Tibial nerve (tissue), 4 donors: ENCODE data around the gene CNTNAP5. TPM values are rescaled to one million over a fixed set of nuclear protein-coding genes. Genes with fewer than 3 reads are reported as not detected.

Experiments
- DNase-seq, 2 donors: peaks; one replicate each; pipeline ENCODE4 v3.0.0-alpha.2; 2019; ENCODE audit warnings: low spot score in 2 of 2
- H3K27ac ChIP-seq, 4 donors: fragments of 200-600 bp; sonication (generic) in 3 of 4; one replicate each; pipeline ENCODE4 v1.5.1; 2017 to 2019; ENCODE audit warnings: mild to moderate bottlenecking in 1 of 4
- H3K27me3 ChIP-seq, 2 donors: fragments of 200-600 bp; sonication (generic) in 1 of 2; one replicate each; pipeline versions ENCODE4 v1.5.1 to v1.6.0; 2017 to 2019
- H3K36me3 ChIP-seq, 3 donors: fragments of 200-600 bp; sonication (generic); one replicate each; pipeline ENCODE4 v1.5.1; 2018 to 2019
- H3K4me1 ChIP-seq, 4 donors: fragments of 200-600 bp; sonication (generic) in 3 of 4; one replicate each; pipeline ENCODE4 v1.5.1; 2017 to 2019
- H3K4me3 ChIP-seq, 4 donors: fragments of 200-600 bp; sonication (generic) in 3 of 4; one replicate each; pipeline ENCODE4 v1.5.1; 2017 to 2019; ENCODE audit warnings: mild to moderate bottlenecking in 1 of 4, moderate library complexity in 1 of 4
- H3K9me3 ChIP-seq, 4 donors: fragments of 200-600 bp; sonication (generic) in 3 of 4; one replicate each; pipeline ENCODE4 v1.5.1; 2017 to 2019
- CTCF ChIP-seq, 5 experiments: fragments of 200-600 bp in 3 of 5; fragments of 450-650 bp in 2 of 5; sonication (generic) in 3 of 5; IDR thresholded peaks; one replicate each; pipeline ENCODE4 v1.5.1; 2016 to 2019; ENCODE audit warnings: antibody characterized with exemption in 5 of 5, mild to moderate bottlenecking in 3 of 5, moderate library complexity in 2 of 5
- EP300 ChIP-seq, 2 donors: sonication (generic); formaldehyde crosslinking; IDR thresholded peaks; one replicate each; pipeline ENCODE4 v1.6.1; 2017; ENCODE audit warnings: antibody characterized with exemption in 2 of 2, mild to moderate bottlenecking in 1 of 2
- POLR2A ChIP-seq, 2 donors: fragments of 450-650 bp; IDR thresholded peaks; one replicate each; pipeline ENCODE4 v1.6.1; 2017; ENCODE audit warnings: antibody characterized with exemption in 2 of 2, mild to moderate bottlenecking in 2 of 2, moderate library complexity in 2 of 2
- WGBS, 2 donors: methylation state at CpG; one replicate each; pipeline ENCODE4 v1.1.5; 2018; 5-methylcytosine and 5-hydroxymethylcytosine counted together
- total RNA-seq, 4 donors: library from RNA; depleted of rRNA; stranded (reverse); fragments of >200 nt; gene quantifications; one replicate each; pipeline ENCODE4 v1.1.0, GENCODE V29; 2016

CNTNAP5 gene
- total RNA-seq, 4 donors from 2014 or later = under 0.01 to 0.22 TPM; not detected in 2

- WGBS, 2 donors = 81 to 82% methylated on average over 2 of the region's 2 CpGs
- TF ChIP-seq POLR2A (IDR thresholded peaks at IDR 0.05) = no peak
- TF ChIP-seq EP300 (IDR thresholded peaks at IDR 0.05) = no peak
- no peak for TF ChIP-seq CTCF (IDR thresholded peaks at IDR 0.05)
- Histone ChIP-seq H3K9me3 (no peaks in the 10 kb centered on the region), H3K36me3 (no peaks in the 10 kb centered on the region), H3K4me1 (no peaks in the 10 kb centered on the region), H3K27ac (no peak overlapping the region), H3K27me3 (no peaks in the 10 kb centered on the region), H3K4me3 (no peak overlapping the region)
- DNase-seq = no peak
Measured at GRCh38 chr2:124318913-124319312, 293.8 kb downstream of the CNTNAP5 start.

- no peaks in the 10 kb centered on the region for H3K27me3 ChIP-seq
- WGBS, 2 donors = 59 to 64% methylated on average over 3 of the region's 3 CpGs
- no peak for DNase-seq
- H3K27ac ChIP-seq = no peak overlapping the region
- no peaks in the 10 kb centered on the region for H3K36me3 ChIP-seq
- H3K4me1 ChIP-seq = no peaks in the 10 kb centered on the region
- TF ChIP-seq EP300 (IDR thresholded peaks at IDR 0.05) (no peak), CTCF (IDR thresholded peaks at IDR 0.05) (no peak), POLR2A (IDR thresholded peaks at IDR 0.05) (no peak)
- no peaks in the 10 kb centered on the region for H3K9me3 ChIP-seq
- H3K4me3 ChIP-seq = no peak overlapping the region
Measured at GRCh38 chr2:124319577-124319976, 294.5 kb downstream of the CNTNAP5 start.

GRCh38 chr2:124320051-124320688 lies 295.1 kb downstream of the CNTNAP5 start:
- Histone ChIP-seq H3K27ac (no peak overlapping the region), H3K36me3 (no peaks in the 10 kb centered on the region), H3K27me3 (no peaks in the 10 kb centered on the region), H3K4me3 (no peak overlapping the region), H3K4me1 (no peaks in the 10 kb centered on the region), H3K9me3 (no peaks in the 10 kb centered on the region)
- 79 to 81% methylated on average over 5 of the region's 5 CpGs for WGBS, 2 donors
- TF ChIP-seq POLR2A (IDR thresholded peaks at IDR 0.05) (no peak), EP300 (IDR thresholded peaks at IDR 0.05) (no peak), CTCF (IDR thresholded peaks at IDR 0.05) (no peak)
- DNase-seq = no peak

- H3K27me3 ChIP-seq = no peaks in the 10 kb centered on the region
- no peak overlapping the region for H3K27ac ChIP-seq
- TF ChIP-seq CTCF (IDR thresholded peaks at IDR 0.05) (no peak), EP300 (IDR thresholded peaks at IDR 0.05) (no peak), POLR2A (IDR thresholded peaks at IDR 0.05) (no peak)
- H3K36me3 ChIP-seq = no peaks in the 10 kb centered on the region
- DNase-seq = no peak
- H3K4me1 ChIP-seq = no peaks in the 10 kb centered on the region
- H3K9me3 ChIP-seq = no peaks in the 10 kb centered on the region
- H3K4me3 ChIP-seq = no peak overlapping the region
- WGBS, 2 donors = 80 to 97% methylated on average over 2 of the region's 2 CpGs
Measured at GRCh38 chr2:124323321-124323720, 298.2 kb downstream of the CNTNAP5 start.

- H3K27ac ChIP-seq = no peak overlapping the region
- no peak for TF ChIP-seq POLR2A (IDR thresholded peaks at IDR 0.05)
- no peak for TF ChIP-seq CTCF (IDR thresholded peaks at IDR 0.05)
- no peaks in the 10 kb centered on the region for H3K9me3 ChIP-seq
- H3K4me3 ChIP-seq = no peak overlapping the region
- no peaks in the 10 kb centered on the region for H3K36me3 ChIP-seq
- 55 to 56% methylated on average over 3 of the region's 3 CpGs for WGBS, 2 donors
- no peak for DNase-seq
- H3K27me3 ChIP-seq = no peaks in the 10 kb centered on the region
- no peaks in the 10 kb centered on the region for H3K4me1 ChIP-seq
Measured at GRCh38 chr2:124325667-124326440, 300.8 kb downstream of the CNTNAP5 start.
